ENCODE results near the gene NF2. TPM values are rescaled to one million over a fixed set of nuclear protein-coding genes. Genes with fewer than 3 reads are reported as not detected.

The NF2 gene
- total RNA-seq, 1 donor from 2014 or later: 48.4 TPM

DNA sequence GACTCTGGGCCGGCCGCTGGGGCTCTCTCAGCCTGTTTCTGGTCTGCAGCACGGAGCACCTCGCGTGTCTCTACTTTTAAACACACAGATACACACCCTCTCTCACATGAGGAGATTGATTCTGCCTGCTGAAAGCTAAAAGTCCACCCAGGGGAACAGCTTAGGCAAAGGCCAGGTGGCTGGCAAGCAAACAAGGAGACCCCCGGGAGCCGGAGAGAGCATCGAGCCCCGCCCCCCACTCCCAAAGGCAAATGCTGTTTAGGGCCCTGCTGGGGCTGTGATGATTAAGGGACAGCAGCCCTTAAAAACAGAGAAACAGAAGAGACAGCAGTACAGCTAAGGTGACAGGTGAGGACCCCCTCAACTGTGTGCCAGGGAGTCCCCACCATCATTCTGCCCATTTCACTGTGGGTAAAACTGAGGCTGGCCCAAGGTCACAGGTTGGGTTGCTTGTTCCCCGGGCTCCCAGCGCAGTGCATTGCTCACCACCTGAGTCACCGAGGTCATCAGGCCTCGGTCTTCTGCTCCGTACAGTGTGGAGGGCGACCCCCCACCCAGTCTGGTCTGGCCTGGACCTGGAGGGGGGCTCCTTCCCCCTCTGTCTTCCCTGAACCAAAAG is 123.2 kb downstream of the NF2 start:
- H3K27me3 Mint-ChIP-seq (ENCODE audit: low read depth): peaks cover 32% of the 10 kb centered on the region
- H3K4me1 Mint-ChIP-seq: no peaks in the 10 kb centered on the region
- no peaks in the 10 kb centered on the region for H3K9me3 Mint-ChIP-seq
- H3K4me3 Mint-ChIP-seq: no peak overlapping the region
- TF ChIP-seq, protein P1, sequence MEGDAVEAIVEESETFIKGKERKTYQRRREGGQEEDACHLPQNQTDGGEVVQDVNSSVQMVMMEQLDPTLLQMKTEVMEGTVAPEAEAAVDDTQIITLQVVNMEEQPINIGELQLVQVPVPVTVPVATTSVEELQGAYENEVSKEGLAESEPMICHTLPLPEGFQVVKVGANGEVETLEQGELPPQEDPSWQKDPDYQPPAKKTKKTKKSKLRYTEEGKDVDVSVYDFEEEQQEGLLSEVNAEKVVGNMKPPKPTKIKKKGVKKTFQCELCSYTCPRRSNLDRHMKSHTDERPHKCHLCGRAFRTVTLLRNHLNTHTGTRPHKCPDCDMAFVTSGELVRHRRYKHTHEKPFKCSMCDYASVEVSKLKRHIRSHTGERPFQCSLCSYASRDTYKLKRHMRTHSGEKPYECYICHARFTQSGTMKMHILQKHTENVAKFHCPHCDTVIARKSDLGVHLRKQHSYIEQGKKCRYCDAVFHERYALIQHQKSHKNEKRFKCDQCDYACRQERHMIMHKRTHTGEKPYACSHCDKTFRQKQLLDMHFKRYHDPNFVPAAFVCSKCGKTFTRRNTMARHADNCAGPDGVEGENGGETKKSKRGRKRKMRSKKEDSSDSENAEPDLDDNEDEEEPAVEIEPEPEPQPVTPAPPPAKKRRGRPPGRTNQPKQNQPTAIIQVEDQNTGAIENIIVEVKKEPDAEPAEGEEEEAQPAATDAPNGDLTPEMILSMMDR (conservative IDR thresholded peaks at IDR 0.05): no peak
- no peak for DNase-seq (ENCODE audit: low read depth, low spot score)
- H3K36me3 Mint-ChIP-seq (ENCODE audit: low read depth): no peaks in the 10 kb centered on the region
- no peak overlapping the region for H3K27ac Mint-ChIP-seq (ENCODE audit: unreplicated experiment)

DNA sequence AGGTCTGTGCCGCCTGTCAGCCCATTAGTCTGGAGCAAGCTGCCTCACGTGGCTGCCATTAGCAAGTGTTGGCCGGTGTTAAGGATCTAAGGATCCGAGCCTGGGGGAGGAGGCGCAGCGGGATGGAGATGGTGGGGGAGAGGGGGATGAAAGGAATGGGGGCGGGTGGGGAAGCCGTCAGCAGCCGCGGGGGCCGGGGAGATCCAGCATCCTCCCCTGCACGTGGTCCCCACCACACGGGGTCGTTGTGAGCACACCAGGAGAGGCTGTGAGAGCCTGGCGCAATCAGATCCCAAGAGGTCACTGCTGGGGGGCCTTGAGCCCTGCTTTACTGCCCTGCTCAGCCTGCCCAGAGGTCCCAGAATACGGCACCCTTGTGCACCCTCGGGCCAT is 123.7 kb downstream of the NF2 start:
- Mint-ChIP-seq H3K4me3 (no peak overlapping the region), H3K9me3 (no peaks in the 10 kb centered on the region), H3K27me3 (ENCODE audit: low read depth) (peaks cover 28% of the 10 kb centered on the region)

DNA sequence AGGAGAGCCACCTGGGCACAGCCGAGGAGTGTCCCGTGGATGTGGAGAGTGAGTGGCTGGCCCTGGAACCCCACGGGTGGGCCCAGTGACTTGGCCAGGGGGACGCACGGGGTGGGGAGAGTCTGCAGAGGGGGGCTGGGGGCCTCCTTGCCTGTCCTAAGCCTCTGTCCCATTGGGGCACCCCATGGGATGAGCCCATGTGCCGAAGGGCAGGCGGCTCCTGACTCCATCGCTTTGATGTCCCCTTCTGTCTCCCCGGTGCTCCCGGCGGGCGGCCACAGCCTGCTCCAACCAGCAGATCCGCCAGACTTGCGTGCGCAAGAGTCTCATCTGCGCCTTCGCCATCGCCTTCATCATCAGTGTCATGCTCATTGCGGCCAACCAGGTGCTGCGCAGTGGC is 125.7 kb downstream of the NF2 start:
- no peak for DNase-seq (ENCODE audit: low read depth, low spot score)
- no peaks in the 10 kb centered on the region for H3K9me3 Mint-ChIP-seq
- no peaks in the 10 kb centered on the region for H3K36me3 Mint-ChIP-seq (ENCODE audit: low read depth)
- H3K27me3 Mint-ChIP-seq (ENCODE audit: low read depth): peaks cover 10% of the 10 kb centered on the region
- H3K4me1 Mint-ChIP-seq: no peaks in the 10 kb centered on the region
- no peak overlapping the region for H3K4me3 Mint-ChIP-seq
- TF ChIP-seq, protein P1 (conservative IDR thresholded peaks at IDR 0.05): no peak
- no peak overlapping the region for H3K27ac Mint-ChIP-seq (ENCODE audit: unreplicated experiment)

More for the DNA sequence above, 123.7 kb downstream of the NF2 start:
- Mint-ChIP-seq H3K36me3 (ENCODE audit: low read depth) (no peaks in the 10 kb centered on the region), H3K4me1 (no peaks in the 10 kb centered on the region), H3K27ac (ENCODE audit: unreplicated experiment) (no peak overlapping the region)
- TF ChIP-seq, protein P1 (conservative IDR thresholded peaks at IDR 0.05): peak; percentile 59
- DNase-seq (ENCODE audit: low read depth, low spot score): peak; percentile 51

DNA sequence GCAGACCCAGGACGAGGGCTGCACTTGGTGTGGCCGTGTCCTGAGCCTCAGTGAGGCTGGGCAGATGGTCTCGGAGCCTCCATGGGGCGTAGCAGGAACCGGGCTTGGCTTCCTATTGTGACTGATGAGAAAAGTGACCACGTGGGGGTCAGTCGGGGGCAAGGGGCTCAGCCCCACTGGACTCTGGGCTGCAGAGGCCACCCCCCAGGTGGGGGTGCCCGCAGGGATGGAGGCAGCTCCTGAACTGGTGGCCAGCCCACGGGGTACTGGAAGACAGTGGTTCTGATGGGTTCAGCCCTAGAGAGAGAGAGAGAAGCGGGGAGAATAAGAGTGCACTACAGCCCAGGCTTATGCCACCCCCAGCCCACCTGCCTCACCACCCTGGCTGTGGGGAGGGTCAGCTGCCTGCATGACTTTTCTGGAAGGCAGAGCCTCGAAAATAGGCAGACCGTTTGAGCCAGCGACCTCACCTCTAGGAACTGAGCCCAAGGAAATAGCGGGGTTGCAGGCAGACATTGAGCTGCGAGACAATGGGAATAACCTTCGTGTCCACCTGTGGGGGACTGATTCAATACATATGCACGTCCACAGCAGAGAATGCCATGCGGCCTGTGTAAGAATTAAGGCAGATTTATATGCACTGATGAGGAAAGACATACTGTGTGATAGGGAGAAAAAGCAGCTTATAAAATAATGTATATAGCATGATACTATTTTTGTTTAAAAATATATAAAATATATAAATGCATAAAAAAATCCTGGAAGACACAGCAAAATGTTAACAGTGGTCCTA is 127.8 kb downstream of the NF2 start:
- H3K4me1 Mint-ChIP-seq: no peaks in the 10 kb centered on the region
- no peak overlapping the region for H3K27ac Mint-ChIP-seq (ENCODE audit: unreplicated experiment)
- H3K9me3 Mint-ChIP-seq: no peaks in the 10 kb centered on the region
- peaks cover 4% of the 10 kb centered on the region for H3K27me3 Mint-ChIP-seq (ENCODE audit: low read depth)
- TF ChIP-seq, protein P1 (conservative IDR thresholded peaks at IDR 0.05): no peak
- H3K4me3 Mint-ChIP-seq: no peak overlapping the region
- no peak for DNase-seq (ENCODE audit: low read depth, low spot score)
- H3K36me3 Mint-ChIP-seq (ENCODE audit: low read depth): no peaks in the 10 kb centered on the region

DNA sequence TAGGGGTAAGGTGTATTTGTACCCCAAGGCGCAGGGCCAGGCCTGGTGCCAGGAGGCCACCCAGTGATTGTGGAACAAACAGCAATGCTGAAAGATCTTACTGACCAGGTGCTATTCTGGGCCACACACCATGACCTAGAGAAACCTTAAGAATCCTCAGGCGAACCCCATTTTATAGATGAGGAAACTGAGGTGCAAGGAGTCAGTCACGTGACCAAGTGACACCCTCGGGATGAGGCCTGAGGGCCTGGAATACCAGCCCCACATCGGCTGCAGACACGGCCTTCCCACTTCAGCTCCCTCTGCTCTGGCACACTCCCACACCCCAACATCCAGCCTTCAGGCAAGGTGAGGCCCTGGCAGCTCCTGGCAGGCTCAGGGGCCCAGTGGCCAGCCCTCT is 129.4 kb downstream of the NF2 start:
- Mint-ChIP-seq H3K9me3 (no peaks in the 10 kb centered on the region), H3K4me1 (no peaks in the 10 kb centered on the region), H3K27ac (ENCODE audit: unreplicated experiment) (no peak overlapping the region), H3K27me3 (ENCODE audit: low read depth) (no peaks in the 10 kb centered on the region), H3K36me3 (ENCODE audit: low read depth) (no peaks in the 10 kb centered on the region), H3K4me3 (no peak overlapping the region)
- no peak for DNase-seq (ENCODE audit: low read depth, low spot score)
- TF ChIP-seq, protein P1 (conservative IDR thresholded peaks at IDR 0.05): no peak

All from neural crest cell (in vitro differentiated cells).